ENCODE measurements around the gene CREB3L2. TPM values are rescaled to one million over a fixed set of nuclear protein-coding genes. Genes with fewer than 3 reads are reported as not detected.
"Not testable (repeated sequence)": the region's sequence is repeated elsewhere in the genome, so short reads cannot be mapped to it uniquely, and the experiment has no call there.

CREB3L2 gene
- total RNA-seq (2014; rRNA removed; shearing (Covaris generic)), result 11.4 and 13.0 TPM in 2 replicates

GRCh38 chr7:138001529-138002095, at the start of gene CREB3L2:
Gene CREB3L2, minus strand, starts transcription at chr7:138002086. Its CDS starts 381 bp downstream, at chr7:138001705.
- Histone ChIP-seq H3K36me3 (replicated peaks; ENCODE audit: control insufficient read depth, insufficient read depth, low read length) (no peaks in the 10 kb centered on the region), H3K27me3 (ENCODE audit: control insufficient read depth, insufficient read depth, low read length) (no peaks in the 10 kb centered on the region), H3K4me3 (ENCODE audit: insufficient read depth, low read depth, low read length) (peak within 1 kb of the TSS; percentile 97)
- DNase-seq, result peak; percentile 80

GRCh38 chr7:138049505-138050116, 47.7 kb upstream of the CREB3L2 start:
- Histone ChIP-seq H3K4me3 (ENCODE audit: insufficient read depth, low read depth, low read length) (no peak overlapping the region), H3K27me3 (ENCODE audit: control insufficient read depth, insufficient read depth, low read length) (no peaks in the 10 kb centered on the region), H3K36me3 (replicated peaks; ENCODE audit: control insufficient read depth, insufficient read depth, low read length) (no peaks in the 10 kb centered on the region)
- no peak for DNase-seq

GRCh38 chr7:138047907-138048306, 46.0 kb upstream of the CREB3L2 start:
- DNase-seq, result no peak
- Histone ChIP-seq H3K36me3 (replicated peaks; ENCODE audit: control insufficient read depth, insufficient read depth, low read length) (no peaks in the 10 kb centered on the region), H3K4me3 (ENCODE audit: insufficient read depth, low read depth, low read length) (no peak overlapping the region), H3K27me3 (ENCODE audit: control insufficient read depth, insufficient read depth, low read length) (no peaks in the 10 kb centered on the region)

GRCh38 chr7:138044897-138045296, 43.0 kb upstream of the CREB3L2 start:
- Histone ChIP-seq H3K4me3 (ENCODE audit: insufficient read depth, low read depth, low read length) (no peak overlapping the region), H3K27me3 (ENCODE audit: control insufficient read depth, insufficient read depth, low read length) (no peaks in the 10 kb centered on the region), H3K36me3 (replicated peaks; ENCODE audit: control insufficient read depth, insufficient read depth, low read length) (no peaks in the 10 kb centered on the region)
- no peak for DNase-seq

- not testable (repeated sequence) for H3K4me3 ChIP-seq (ENCODE audit: insufficient read depth, low read depth, low read length); H3K36me3 ChIP-seq (replicated peaks; ENCODE audit: control insufficient read depth, insufficient read depth, low read length); DNase-seq; H3K27me3 ChIP-seq (ENCODE audit: control insufficient read depth, insufficient read depth, low read length)
These were observed 38.2 kb upstream of the CREB3L2 start for GRCh38 chr7:138040063-138040462.

- no peak for DNase-seq
- no peak overlapping the region for H3K4me3 ChIP-seq (ENCODE audit: insufficient read depth, low read depth, low read length)
- H3K27me3 ChIP-seq (ENCODE audit: control insufficient read depth, insufficient read depth, low read length), result no peaks in the 10 kb centered on the region
- H3K36me3 ChIP-seq (replicated peaks; ENCODE audit: control insufficient read depth, insufficient read depth, low read length), result no peaks in the 10 kb centered on the region
These were observed 34.2 kb upstream of the CREB3L2 start for GRCh38 chr7:138036135-138036534.

GRCh38 chr7:138033241-138033640, 31.4 kb upstream of the CREB3L2 start:
- Histone ChIP-seq H3K4me3 (ENCODE audit: insufficient read depth, low read depth, low read length) (no peak overlapping the region), H3K27me3 (ENCODE audit: control insufficient read depth, insufficient read depth, low read length) (no peaks in the 10 kb centered on the region), H3K36me3 (replicated peaks; ENCODE audit: control insufficient read depth, insufficient read depth, low read length) (no peaks in the 10 kb centered on the region)
- no peak for DNase-seq

GRCh38 chr7:138032770-138033169, 30.9 kb upstream of the CREB3L2 start:
- no peak overlapping the region for H3K4me3 ChIP-seq (ENCODE audit: insufficient read depth, low read depth, low read length)
- no peak for DNase-seq
- H3K27me3 ChIP-seq (ENCODE audit: control insufficient read depth, insufficient read depth, low read length), result no peaks in the 10 kb centered on the region
- no peaks in the 10 kb centered on the region for H3K36me3 ChIP-seq (replicated peaks; ENCODE audit: control insufficient read depth, insufficient read depth, low read length)

- Histone ChIP-seq H3K36me3 (replicated peaks; ENCODE audit: control insufficient read depth, insufficient read depth, low read length) (no peaks in the 10 kb centered on the region), H3K27me3 (ENCODE audit: control insufficient read depth, insufficient read depth, low read length) (no peaks in the 10 kb centered on the region)
- no peak for DNase-seq
These were observed 30.3 kb upstream of the CREB3L2 start for GRCh38 chr7:138032186-138032585.

GRCh38 chr7:138030679-138031351, 28.9 kb upstream of the CREB3L2 start:
- Histone ChIP-seq H3K36me3 (replicated peaks; ENCODE audit: control insufficient read depth, insufficient read depth, low read length) (no peaks in the 10 kb centered on the region), H3K27me3 (ENCODE audit: control insufficient read depth, insufficient read depth, low read length) (no peaks in the 10 kb centered on the region), H3K4me3 (ENCODE audit: insufficient read depth, low read depth, low read length) (no peak overlapping the region)
- DNase-seq, result no peak

More at GRCh38 chr7:138032186-138032585, 30.3 kb upstream of the CREB3L2 start:
- H3K4me3 ChIP-seq (ENCODE audit: insufficient read depth, low read depth, low read length), result no peak overlapping the region

GRCh38 chr7:138029941-138030340, 28.1 kb upstream of the CREB3L2 start:
- no peak for DNase-seq
- H3K4me3 ChIP-seq (ENCODE audit: insufficient read depth, low read depth, low read length), result no peak overlapping the region
- no peaks in the 10 kb centered on the region for H3K36me3 ChIP-seq (replicated peaks; ENCODE audit: control insufficient read depth, insufficient read depth, low read length)
- H3K27me3 ChIP-seq (ENCODE audit: control insufficient read depth, insufficient read depth, low read length), result no peaks in the 10 kb centered on the region

GRCh38 chr7:138029126-138029525, 27.2 kb upstream of the CREB3L2 start:
- no peak for DNase-seq
- Histone ChIP-seq H3K27me3 (ENCODE audit: control insufficient read depth, insufficient read depth, low read length) (no peaks in the 10 kb centered on the region), H3K36me3 (replicated peaks; ENCODE audit: control insufficient read depth, insufficient read depth, low read length) (no peaks in the 10 kb centered on the region), H3K4me3 (ENCODE audit: insufficient read depth, low read depth, low read length) (no peak overlapping the region)

- no peaks in the 10 kb centered on the region for H3K36me3 ChIP-seq (replicated peaks; ENCODE audit: control insufficient read depth, insufficient read depth, low read length)
- no peak for DNase-seq
- H3K4me3 ChIP-seq (ENCODE audit: insufficient read depth, low read depth, low read length), result no peak overlapping the region
These were observed 25.2 kb upstream of the CREB3L2 start for GRCh38 chr7:138027100-138027499.

GRCh38 chr7:138025215-138026186, 23.6 kb upstream of the CREB3L2 start:
- Histone ChIP-seq H3K36me3 (replicated peaks; ENCODE audit: control insufficient read depth, insufficient read depth, low read length) (no peaks in the 10 kb centered on the region), H3K4me3 (ENCODE audit: insufficient read depth, low read depth, low read length) (no peak overlapping the region), H3K27me3 (ENCODE audit: control insufficient read depth, insufficient read depth, low read length) (no peaks in the 10 kb centered on the region)
- no peak for DNase-seq

More at GRCh38 chr7:138027100-138027499, 25.2 kb upstream of the CREB3L2 start:
- no peaks in the 10 kb centered on the region for H3K27me3 ChIP-seq (ENCODE audit: control insufficient read depth, insufficient read depth, low read length)

Measured in H7 (cell line).